HUES6 (cell line): ENCODE measurements around the gene ZSCAN4.
A peak's percentile ranks its signal among the peaks of the same experiment; 100 is the strongest.

Experiments used
- H3K27ac ChIP-seq: 2 replicates; pipeline ENCODE4 v1.7.0; 2013; ENCODE audit warnings: low read depth, mild to moderate bottlenecking, low read length, inconsistent platforms
- H3K27me3 ChIP-seq: 2 replicates; pipeline ENCODE4 v1.6.1; 2013; ENCODE audit warnings: low read length; ENCODE audit not compliant: control insufficient read depth, insufficient read depth
- H3K36me3 ChIP-seq: 2 replicates; pipeline ENCODE4 v1.6.1; 2013; ENCODE audit warnings: low read length; ENCODE audit not compliant: control insufficient read depth, insufficient read depth
- H3K4me1 ChIP-seq: 2 replicates; pipeline ENCODE4 v1.6.1; 2013; ENCODE audit warnings: low read length; ENCODE audit not compliant: control insufficient read depth, insufficient read depth
- H3K4me3 ChIP-seq: 2 replicates; pipeline ENCODE4 v1.5.1; 2013; ENCODE audit warnings: low read depth, low read length
- H3K9ac ChIP-seq: one replicate; pipeline ENCODE4 v1.6.1; 2013; ENCODE audit warnings: mild to moderate bottlenecking, low read length
- H3K9me3 ChIP-seq: 2 replicates; pipeline ENCODE4 v1.6.1; 2013; ENCODE audit warnings: low read depth, low read length; ENCODE audit not compliant: control insufficient read depth, insufficient read depth

Gene ZSCAN4

GRCh38 chr19:57682226-57682766 is 13.6 kb downstream of the ZSCAN4 start:
- H3K27ac ChIP-seq, result peak overlapping the region; percentile 77; the same call in 1 of the 2 replicates
- peaks cover 18% of the 10 kb centered on the region for H3K27me3 ChIP-seq
- H3K9ac ChIP-seq, result peak overlapping the region; percentile 92
- peaks cover 49% of the 10 kb centered on the region for H3K9me3 ChIP-seq
- no peaks in the 10 kb centered on the region for H3K4me1 ChIP-seq
- H3K4me3 ChIP-seq, result peak overlapping the region; percentile 97
- H3K36me3 ChIP-seq, result peaks cover 45% of the 10 kb centered on the region

GRCh38 chr19:57686727-57687126 is 18.0 kb downstream of the ZSCAN4 start:
- Histone ChIP-seq H3K9ac (no peak overlapping the region), H3K27me3 (no peaks in the 10 kb centered on the region), H3K36me3 (peaks cover 74% of the 10 kb centered on the region), H3K4me1 (no peaks in the 10 kb centered on the region), H3K9me3 (peaks cover 88% of the 10 kb centered on the region), H3K27ac (no peak overlapping the region), H3K4me3 (no peak overlapping the region)

- Histone ChIP-seq H3K27ac (no peak overlapping the region), H3K9me3 (peaks cover 87% of the 10 kb centered on the region), H3K4me1 (no peaks in the 10 kb centered on the region), H3K9ac (no peak overlapping the region), H3K36me3 (peaks cover 74% of the 10 kb centered on the region), H3K27me3 (no peaks in the 10 kb centered on the region), H3K4me3 (0 out of 2 replicates have a peak overlapping the region, but pooled peaks have one; percentile 7)
Observed at GRCh38 chr19:57687363-57688010, 18.8 kb downstream of the ZSCAN4 start.

- Histone ChIP-seq H3K36me3 (peaks cover 75% of the 10 kb centered on the region), H3K9me3 (peaks cover 85% of the 10 kb centered on the region), H3K4me3 (0 out of 2 replicates have a peak overlapping the region, but pooled peaks have one; percentile 7), H3K4me1 (no peaks in the 10 kb centered on the region), H3K27me3 (no peaks in the 10 kb centered on the region), H3K27ac (no peak overlapping the region), H3K9ac (no peak overlapping the region)
Observed at GRCh38 chr19:57688011-57688763, 19.5 kb downstream of the ZSCAN4 start.

- Histone ChIP-seq H3K9me3 (peaks cover 72% of the 10 kb centered on the region), H3K36me3 (peaks cover 63% of the 10 kb centered on the region)
Observed at GRCh38 chr19:57689750-57690149, 21.0 kb downstream of the ZSCAN4 start.

GRCh38 chr19:57701625-57702024 is 32.9 kb downstream of the ZSCAN4 start:
- peaks cover 41% of the 10 kb centered on the region for H3K9me3 ChIP-seq
- H3K36me3 ChIP-seq, result peaks cover 65% of the 10 kb centered on the region
- H3K4me3 ChIP-seq, result no peak overlapping the region
- H3K9ac ChIP-seq, result no peak overlapping the region
- H3K4me1 ChIP-seq, result no peaks in the 10 kb centered on the region; the same call in 1 of the 2 replicates
- no peaks in the 10 kb centered on the region for H3K27me3 ChIP-seq
- no peak overlapping the region for H3K27ac ChIP-seq

More at GRCh38 chr19:57689750-57690149, 21.0 kb downstream of the ZSCAN4 start:
- Histone ChIP-seq H3K27me3 (no peaks in the 10 kb centered on the region), H3K4me3 (no peak overlapping the region), H3K4me1 (no peaks in the 10 kb centered on the region), H3K27ac (no peak overlapping the region), H3K9ac (no peak overlapping the region)

- Histone ChIP-seq H3K36me3 (peaks cover 47% of the 10 kb centered on the region), H3K4me1 (peaks cover 2% of the 10 kb centered on the region; the same call in 1 of the 2 replicates), H3K4me3 (no peak overlapping the region), H3K27me3 (no peaks in the 10 kb centered on the region), H3K27ac (no peak overlapping the region), H3K9ac (no peak overlapping the region), H3K9me3 (peaks cover 20% of the 10 kb centered on the region)
Observed at GRCh38 chr19:57706346-57706745, 37.6 kb downstream of the ZSCAN4 start.

- H3K27ac ChIP-seq, result peak within 1 kb of the TSS; percentile 68; the same call in 1 of the 2 replicates
- H3K9ac ChIP-seq, result peak within 1 kb of the TSS; percentile 69
- H3K4me3 ChIP-seq, result peak within 1 kb of the TSS; percentile 88
- H3K36me3 ChIP-seq, result peaks cover 26% of the 10 kb centered on the region
- no peaks in the 10 kb centered on the region for H3K27me3 ChIP-seq
- H3K4me1 ChIP-seq, result peaks cover 2% of the 10 kb centered on the region; the same call in 1 of the 2 replicates
- H3K9me3 ChIP-seq, result no peaks in the 10 kb centered on the region; the same call in 1 of the 2 replicates
Observed at GRCh38 chr19:57708641-57709361, 40.1 kb downstream of the ZSCAN4 start, which contains the start of gene ZNF154. Gene ZNF154 (minus strand): TSS chr19:57709204. CDS start chr19:57708971, 233 bp downstream.

GRCh38 chr19:57709616-57710015 is 40.9 kb downstream of the ZSCAN4 start:
- Histone ChIP-seq H3K9ac (no peak overlapping the region), H3K27ac (no peak overlapping the region), H3K36me3 (peaks cover 21% of the 10 kb centered on the region), H3K4me1 (peaks cover 2% of the 10 kb centered on the region; the same call in 1 of the 2 replicates), H3K27me3 (no peaks in the 10 kb centered on the region), H3K4me3 (peak overlapping the region; percentile 88), H3K9me3 (peaks cover 4% of the 10 kb centered on the region; the same call in 1 of the 2 replicates)

GRCh38 chr19:57712222-57712621 is 43.5 kb downstream of the ZSCAN4 start:
- Histone ChIP-seq H3K36me3 (peaks cover 7% of the 10 kb centered on the region), H3K4me1 (peaks cover 2% of the 10 kb centered on the region; the same call in 1 of the 2 replicates), H3K9ac (no peak overlapping the region), H3K27me3 (no peaks in the 10 kb centered on the region), H3K4me3 (no peak overlapping the region), H3K27ac (no peak overlapping the region), H3K9me3 (peaks cover 4% of the 10 kb centered on the region; the same call in 1 of the 2 replicates)
